ENCODE results near the gene GNAI2.

The GNAI2 gene

GRCh38 chr3:50299929-50300680 is 64.1 kb downstream of the GNAI2 start:
- DNase-seq, result peak in 1 of 2 donors; percentile 66

DNA sequence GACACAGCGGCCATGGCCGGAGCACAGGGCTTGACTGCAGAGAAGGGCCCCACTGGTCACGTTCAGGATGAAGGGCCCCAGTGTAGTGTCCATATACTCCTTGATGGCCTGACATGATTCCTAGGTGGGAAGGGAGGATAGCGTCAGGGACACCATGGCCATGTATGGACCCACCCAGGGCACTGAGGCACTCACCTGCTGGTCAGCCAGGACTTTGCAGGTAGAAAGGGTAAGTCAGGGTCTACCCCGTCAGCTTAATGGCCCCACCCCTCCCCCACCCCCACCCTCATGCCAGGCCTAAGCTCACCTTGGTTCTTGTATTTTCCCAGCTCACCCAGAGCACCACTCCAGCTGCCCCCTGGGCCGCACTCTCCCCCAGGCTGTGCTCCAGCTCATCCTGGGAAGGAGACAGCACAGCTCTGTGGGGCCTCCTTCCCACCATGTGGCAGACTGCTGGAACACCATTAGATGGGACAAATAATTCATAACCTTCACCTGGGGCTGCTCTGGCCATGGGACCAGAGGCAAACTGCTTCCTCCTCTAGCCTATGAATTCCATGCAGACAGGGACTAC is 64.8 kb downstream of the GNAI2 start:
- DNase-seq, result no peak

DNA sequence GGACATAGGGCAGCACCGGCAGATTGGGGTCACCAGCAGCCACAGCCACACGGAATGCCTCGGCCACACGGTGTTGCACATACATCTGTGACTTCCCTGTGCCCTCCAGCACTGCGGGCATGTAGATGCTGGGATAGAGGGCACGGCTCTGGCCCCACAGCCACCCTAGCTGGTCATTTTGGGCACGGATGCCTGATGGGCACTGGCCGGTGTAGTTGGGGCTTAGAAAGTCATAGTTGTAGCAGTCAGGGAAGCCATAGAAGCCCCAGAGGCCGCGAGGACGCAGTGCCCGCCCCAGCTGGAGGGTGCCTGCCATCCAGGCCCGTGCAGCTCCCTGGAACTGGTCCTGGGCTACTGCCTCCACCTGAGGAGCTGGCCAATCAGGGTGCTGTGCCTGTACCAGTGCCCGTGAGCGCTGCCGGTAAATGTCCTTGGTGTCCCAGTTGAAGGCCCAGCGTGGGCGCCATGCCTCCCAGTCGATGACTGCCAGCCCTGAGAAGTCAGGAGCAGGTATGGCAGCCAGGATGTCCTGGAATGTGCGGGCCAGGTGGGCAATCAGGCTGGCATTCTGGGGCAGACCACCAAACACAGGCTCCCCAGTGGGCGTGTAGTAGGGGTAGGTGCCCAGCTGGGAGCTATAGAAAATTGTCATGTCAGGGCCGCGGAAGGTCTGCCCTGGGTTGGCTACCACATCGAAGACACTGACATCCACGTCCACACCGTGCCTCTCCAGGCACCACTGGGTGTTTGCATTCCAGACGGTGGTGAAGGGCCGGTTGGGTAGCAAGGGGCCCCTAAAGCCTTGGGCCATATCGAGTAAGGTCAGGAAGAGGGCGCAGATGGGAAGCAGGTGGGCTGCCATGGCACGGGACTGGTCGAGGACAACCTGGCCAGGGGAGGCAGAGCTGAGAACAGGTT is 66.3 kb downstream of the GNAI2 start:
- no peak for DNase-seq

DNA sequence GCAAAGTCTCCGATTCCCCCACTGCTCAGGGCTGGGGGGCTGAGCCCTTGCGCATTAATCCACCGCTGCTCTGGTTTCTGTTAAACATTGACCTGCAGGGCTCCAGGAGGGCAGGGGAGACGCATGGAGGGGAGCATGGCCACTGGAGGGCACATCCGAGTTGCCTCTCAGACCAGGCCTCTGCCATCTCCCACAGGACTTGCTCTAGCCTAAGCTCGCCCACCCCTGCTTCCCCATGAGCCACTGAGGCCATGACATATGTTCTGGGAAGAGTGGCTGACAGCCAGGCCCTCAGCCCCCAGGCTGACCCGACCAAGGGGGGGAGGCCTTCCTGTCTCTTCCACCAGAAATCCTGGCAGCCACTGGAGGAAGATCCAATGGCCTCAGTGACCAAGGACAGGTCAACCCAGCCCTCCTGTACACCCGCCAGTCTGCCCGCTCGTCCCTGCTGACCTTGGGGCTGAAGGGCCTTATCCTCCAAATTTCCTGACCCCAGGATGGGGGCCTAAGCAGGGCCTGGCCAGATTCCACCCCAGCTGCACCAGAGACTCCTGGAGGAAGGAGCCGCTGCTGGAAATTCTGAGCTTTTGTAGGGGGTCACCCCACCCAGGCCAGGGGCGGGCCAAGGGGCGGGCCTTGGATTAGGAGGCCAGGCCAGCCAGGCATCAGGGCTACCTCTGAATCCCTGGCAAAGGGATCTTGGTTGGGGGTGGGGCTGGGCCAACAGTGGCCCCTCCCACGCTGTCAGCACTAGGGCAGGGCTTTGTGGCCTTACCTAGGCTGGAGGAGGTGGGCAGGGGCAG is 67.2 kb downstream of the GNAI2 start, which contains the start of gene HYAL1:
HYAL1 (minus strand) TSS at position 562 of the 803 bp plus-strand sequence. CDS start 618 bp downstream, outside the sequence.
- no peak for DNase-seq

DNA sequence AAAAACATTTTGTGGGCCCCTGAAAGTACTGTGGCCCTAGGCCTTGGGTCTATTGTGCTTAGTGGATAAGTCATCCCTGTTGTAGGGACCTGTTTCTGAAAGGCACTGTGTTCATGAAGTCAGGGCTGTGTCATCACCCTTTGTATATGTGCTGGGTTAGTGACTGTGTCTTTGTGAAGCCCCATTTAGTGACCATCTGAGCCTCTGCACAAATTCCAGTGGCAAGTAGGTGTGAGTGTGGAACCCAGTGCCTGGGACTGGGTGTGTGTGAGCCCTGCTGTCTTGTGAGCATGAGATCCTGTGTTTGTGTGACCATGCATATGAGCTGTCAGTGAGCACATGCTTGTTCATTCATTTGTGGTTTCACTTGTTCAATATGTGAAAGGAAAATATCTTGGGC is 68.6 kb downstream of the GNAI2 start:
- DNase-seq, result no peak
